CD4-positive, alpha-beta T cell treated with Interleukin-6 at 100 ng/mL for 8 hours (primary cell): ENCODE results near the gene VAV1.

Experiments used
- DNase-seq: peaks from one replicate; pipeline ENCODE4 v3.0.0-alpha.2; 2020; ENCODE audit warnings: mixed read lengths, low spot score

Gene VAV1

GRCh38 chr19:6894313-6894712 is 121.8 kb downstream of the VAV1 start:
- no peak for DNase-seq

GRCh38 chr19:6903446-6903845 is 130.9 kb downstream of the VAV1 start:
- DNase-seq: no peak

GRCh38 chr19:6906559-6907060 is 134.1 kb downstream of the VAV1 start:
- DNase-seq: no peak
